Measurements from ENCODE around the gene TTC22. TPM values are rescaled to one million over a fixed set of nuclear protein-coding genes. Genes with fewer than 3 reads are reported as not detected.

Gene TTC22
- total RNA-seq, 1 experiment from 2014 or later = 1.8 TPM

DNA sequence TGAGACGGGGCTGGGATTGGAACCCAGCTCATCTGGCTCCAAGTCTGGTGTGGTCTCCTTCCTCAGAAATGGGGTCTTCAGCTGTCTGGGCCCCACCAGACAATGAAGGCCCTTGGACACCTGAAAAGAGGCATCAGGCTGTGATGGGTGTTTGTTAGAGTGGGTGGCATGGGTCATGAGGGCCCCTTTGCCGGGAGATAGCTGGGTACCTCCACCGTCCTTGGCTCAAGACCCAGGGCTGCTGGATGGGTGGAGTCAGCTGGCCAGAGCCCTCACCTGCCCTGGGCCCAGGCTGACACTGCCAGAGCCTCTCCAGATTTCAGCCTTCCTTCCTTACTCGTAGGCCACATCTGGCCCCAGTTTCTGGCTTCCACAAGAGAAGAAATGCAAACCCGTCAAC, 13.4 kb upstream of the TTC22 start:
- DNase-seq (ENCODE audit: low read depth, low spot score) = no peak
- no peak overlapping the region for H3K4me2 ChIP-seq (ENCODE audit: low read length)
- no peak overlapping the region for H3K4me3 ChIP-seq (replicated peaks in 1 of 2; ENCODE audit: low read depth in 1 of 2, low read length in 2 of 2)
- CTCF ChIA-PET = no interaction called here
- H3K79me2 ChIP-seq (ENCODE audit: insufficient read depth, low read length) = no peaks in the 10 kb centered on the region
- H3K27ac ChIP-seq (ENCODE audit: low read depth, low read length) = no peak overlapping the region
- H3K9me3 ChIP-seq (ENCODE audit: control insufficient read depth in 1 of 2, insufficient read depth in 1 of 2, low read depth in 1 of 2, low read length in 2 of 2) = no peaks in the 10 kb centered on the region
- BruUV-seq (replicated peaks) = no TSS peak
- peaks cover 0 to 7% of the 10 kb centered on the region in 2 experiments; a peak in 2 of 4 replicates for H3K4me1 ChIP-seq (ENCODE audit: control insufficient read depth in 1 of 2, insufficient read depth in 2 of 2, low read length in 2 of 2)
- RAD21 ChIA-PET (ENCODE audit: low non-redundant PET in 1 of 2, low total read pairs in 2 of 2, uncharacterized antibody in 2 of 2, unreplicated experiment in 2 of 2) = no interaction called here
- no peak overlapping the region for H2AFZ ChIP-seq (ENCODE audit: low read depth, low read length, poor library complexity, severe bottlenecking)
- TF ChIP-seq EZH2 (IDR thresholded peaks at IDR 0.05) (no peak), EZH2phosphoT487 (IDR thresholded peaks at IDR 0.05; ENCODE audit: borderline replicate concordance) (no peak), CBX3 (IDR thresholded peaks at IDR 0.05; ENCODE audit: low read depth) (no peak), ELF1 (IDR thresholded peaks at IDR 0.05; ENCODE audit: borderline replicate concordance, low read depth) (no peak), ZFX (IDR thresholded peaks at IDR 0.05) (no peak)
- TF ChIP-seq, protein P1, sequence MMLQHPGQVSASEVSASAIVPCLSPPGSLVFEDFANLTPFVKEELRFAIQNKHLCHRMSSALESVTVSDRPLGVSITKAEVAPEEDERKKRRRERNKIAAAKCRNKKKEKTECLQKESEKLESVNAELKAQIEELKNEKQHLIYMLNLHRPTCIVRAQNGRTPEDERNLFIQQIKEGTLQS (IDR thresholded peaks at IDR 0.05) = no peak
- POLR2A ChIA-PET = interaction anchor here (0.6 kb wide), 1 partner anchor 41 kb away, joined by 3 read pairs; no protein-coding TSS in a partner anchor
- no peaks in the 10 kb centered on the region for H4K20me1 ChIP-seq (ENCODE audit: insufficient read depth)
- intact Hi-C loops (cut with micrococcal nuclease) = loop anchor here (5.0 kb wide), 1 partner anchor 692 kb away; no protein-coding TSS in a partner anchor
- H3K9ac ChIP-seq (ENCODE audit: low read length) = no peak overlapping the region
- H3K9me2 ChIP-seq (ENCODE audit: insufficient read depth) = no peaks in the 10 kb centered on the region
- ATAC-seq = no peak
- H3K36me3 ChIP-seq (ENCODE audit: control insufficient read depth in 1 of 2, insufficient read depth in 2 of 2, low read length in 2 of 2) = no peaks in the 10 kb centered on the region
- no peaks in the 10 kb centered on the region for H3K27me3 ChIP-seq (ENCODE audit: insufficient read depth, low read length)

DNA sequence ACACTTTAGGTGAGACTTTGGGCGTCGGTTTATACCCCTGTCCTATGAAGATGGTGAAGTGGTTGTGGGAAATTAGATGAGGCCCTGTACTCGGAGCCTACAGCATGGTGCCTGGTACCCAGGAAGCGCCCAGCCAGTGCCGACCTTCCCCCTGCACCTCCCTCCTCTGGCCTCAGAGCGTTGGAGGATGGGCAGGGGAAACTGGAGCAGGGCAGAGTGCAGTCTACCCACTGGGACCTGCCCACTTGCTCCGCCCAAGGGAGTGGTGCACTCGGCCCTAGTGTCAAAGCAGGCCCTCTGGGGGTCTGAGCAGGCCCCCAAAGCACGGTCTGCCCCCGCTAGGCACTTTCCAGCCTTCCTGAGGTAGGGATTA, 13.0 kb upstream of the TTC22 start:
- no peak for ATAC-seq
- H3K27ac ChIP-seq (ENCODE audit: low read depth, low read length) = no peak overlapping the region
- POLR2A ChIA-PET = interaction anchor here (0.6 kb wide), 1 partner anchor 42 kb away, joined by 3 read pairs; no protein-coding TSS in a partner anchor
- no peaks in the 10 kb centered on the region for H3K9me3 ChIP-seq (ENCODE audit: control insufficient read depth in 1 of 2, insufficient read depth in 1 of 2, low read depth in 1 of 2, low read length in 2 of 2)
- TF ChIP-seq SRF (IDR thresholded peaks at IDR 0.05; ENCODE audit: low read depth) (no peak), SIN3A (IDR thresholded peaks at IDR 0.05; ENCODE audit: low read depth) (no peak), POLR2AphosphoS5 (IDR thresholded peaks at IDR 0.05; ENCODE audit: low read depth, low read length) (no peak), CEBPB (IDR thresholded peaks at IDR 0.05; ENCODE audit: low read depth) (no peak), POLR2A (IDR thresholded peaks at IDR 0.05; ENCODE audit: borderline replicate concordance, extremely low read depth, insufficient read depth, insufficient read length) (no peak), ELF1 (IDR thresholded peaks at IDR 0.05; ENCODE audit: borderline replicate concordance, low read depth) (no peak), RAD21 (IDR thresholded peaks at IDR 0.05; ENCODE audit: low read depth) (no peak), SP1 (IDR thresholded peaks at IDR 0.05; ENCODE audit: low read depth) (no peak), EGR1 (IDR thresholded peaks at IDR 0.05; ENCODE audit: low read depth) (no peak), FOSL1 (IDR thresholded peaks at IDR 0.05; ENCODE audit: low read depth) (no peak), ZFX (IDR thresholded peaks at IDR 0.05) (no peak), YY1 (IDR thresholded peaks at IDR 0.05; ENCODE audit: extremely low read depth, insufficient replicate concordance, low read depth, low read length) (no peak), EZH2 (IDR thresholded peaks at IDR 0.05) (no peak), JUND (IDR thresholded peaks at IDR 0.05) (no peak), TCF7L2 (IDR thresholded peaks at IDR 0.05; ENCODE audit: borderline replicate concordance, extremely low read depth, insufficient read depth, insufficient read length) (no peak)
- TF ChIP-seq, protein P2, sequence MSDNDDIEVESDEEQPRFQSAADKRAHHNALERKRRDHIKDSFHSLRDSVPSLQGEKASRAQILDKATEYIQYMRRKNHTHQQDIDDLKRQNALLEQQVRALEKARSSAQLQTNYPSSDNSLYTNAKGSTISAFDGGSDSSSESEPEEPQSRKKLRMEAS (IDR thresholded peaks at IDR 0.05) = no peak
- TF ChIP-seq, protein P3, sequence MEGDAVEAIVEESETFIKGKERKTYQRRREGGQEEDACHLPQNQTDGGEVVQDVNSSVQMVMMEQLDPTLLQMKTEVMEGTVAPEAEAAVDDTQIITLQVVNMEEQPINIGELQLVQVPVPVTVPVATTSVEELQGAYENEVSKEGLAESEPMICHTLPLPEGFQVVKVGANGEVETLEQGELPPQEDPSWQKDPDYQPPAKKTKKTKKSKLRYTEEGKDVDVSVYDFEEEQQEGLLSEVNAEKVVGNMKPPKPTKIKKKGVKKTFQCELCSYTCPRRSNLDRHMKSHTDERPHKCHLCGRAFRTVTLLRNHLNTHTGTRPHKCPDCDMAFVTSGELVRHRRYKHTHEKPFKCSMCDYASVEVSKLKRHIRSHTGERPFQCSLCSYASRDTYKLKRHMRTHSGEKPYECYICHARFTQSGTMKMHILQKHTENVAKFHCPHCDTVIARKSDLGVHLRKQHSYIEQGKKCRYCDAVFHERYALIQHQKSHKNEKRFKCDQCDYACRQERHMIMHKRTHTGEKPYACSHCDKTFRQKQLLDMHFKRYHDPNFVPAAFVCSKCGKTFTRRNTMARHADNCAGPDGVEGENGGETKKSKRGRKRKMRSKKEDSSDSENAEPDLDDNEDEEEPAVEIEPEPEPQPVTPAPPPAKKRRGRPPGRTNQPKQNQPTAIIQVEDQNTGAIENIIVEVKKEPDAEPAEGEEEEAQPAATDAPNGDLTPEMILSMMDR (IDR thresholded peaks at IDR 0.05 in 2 of 3, conservative IDR thresholded peaks at IDR 0.05 in 1 of 3; ENCODE audit: borderline replicate concordance in 1 of 3, insufficient read depth in 1 of 3, low read depth in 2 of 3, low read length in 2 of 3) = no peak
- no peak for DNase-seq (ENCODE audit: low read depth, low spot score)
- H3K79me2 ChIP-seq (ENCODE audit: insufficient read depth, low read length) = no peaks in the 10 kb centered on the region
- no peaks in the 10 kb centered on the region for H3K27me3 ChIP-seq (ENCODE audit: insufficient read depth, low read length)
- peaks cover 2 to 11% of the 10 kb centered on the region in 2 experiments; a peak in 2 of 4 replicates for H3K4me1 ChIP-seq (ENCODE audit: control insufficient read depth in 1 of 2, insufficient read depth in 2 of 2, low read length in 2 of 2)
- no peak overlapping the region for H3K9ac ChIP-seq (ENCODE audit: low read length)
- no peak overlapping the region for H3K4me3 ChIP-seq (replicated peaks in 1 of 2; ENCODE audit: low read depth in 1 of 2, low read length in 2 of 2)
- no peaks in the 10 kb centered on the region for H3K36me3 ChIP-seq (ENCODE audit: control insufficient read depth in 1 of 2, insufficient read depth in 2 of 2, low read length in 2 of 2)
- no peak overlapping the region for H3K4me2 ChIP-seq (ENCODE audit: low read length)
- H4K20me1 ChIP-seq (ENCODE audit: insufficient read depth) = no peaks in the 10 kb centered on the region
- RAD21 ChIA-PET (ENCODE audit: low non-redundant PET in 1 of 2, low total read pairs in 2 of 2, uncharacterized antibody in 2 of 2, unreplicated experiment in 2 of 2) = no interaction called here
- BruUV-seq (replicated peaks) = no TSS peak
- intact Hi-C loops (cut with micrococcal nuclease) = loop anchor here (5.0 kb wide), 1 partner anchor 692 kb away; no protein-coding TSS in a partner anchor
- H3K9me2 ChIP-seq (ENCODE audit: insufficient read depth) = no peaks in the 10 kb centered on the region
- CTCF ChIA-PET = no interaction called here
- no peak overlapping the region for H2AFZ ChIP-seq (ENCODE audit: low read depth, low read length, poor library complexity, severe bottlenecking)
